HG02642 (cell line): Measurements from ENCODE around the gene CDC42BPB.

Experiments used
- ATAC-seq: cut with Tn5 transposase; IDR thresholded peaks from one replicate; pipeline ENCODE4 v1.9.1; 2021; ENCODE audit warnings: mild to moderate bottlenecking; ENCODE audit not compliant: unreplicated experiment, poor library complexity

CDC42BPB gene

DNA sequence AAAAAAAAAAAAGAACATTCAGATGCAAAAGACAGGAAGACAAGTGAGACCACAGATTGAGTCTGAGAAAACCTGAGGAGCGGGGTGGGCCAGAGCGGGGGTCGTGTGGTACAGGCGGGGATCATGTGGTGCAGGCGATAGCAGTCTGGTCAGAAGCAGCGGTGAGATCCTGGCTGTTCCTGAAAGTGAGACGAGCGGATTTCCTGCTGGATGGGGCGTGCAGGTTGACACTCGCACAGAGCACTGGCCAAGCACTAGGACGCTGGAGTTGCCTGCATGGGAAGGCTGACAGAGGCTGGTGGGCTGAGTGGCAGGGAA, 35.7 kb downstream of the CDC42BPB start:
- no peak for ATAC-seq

DNA sequence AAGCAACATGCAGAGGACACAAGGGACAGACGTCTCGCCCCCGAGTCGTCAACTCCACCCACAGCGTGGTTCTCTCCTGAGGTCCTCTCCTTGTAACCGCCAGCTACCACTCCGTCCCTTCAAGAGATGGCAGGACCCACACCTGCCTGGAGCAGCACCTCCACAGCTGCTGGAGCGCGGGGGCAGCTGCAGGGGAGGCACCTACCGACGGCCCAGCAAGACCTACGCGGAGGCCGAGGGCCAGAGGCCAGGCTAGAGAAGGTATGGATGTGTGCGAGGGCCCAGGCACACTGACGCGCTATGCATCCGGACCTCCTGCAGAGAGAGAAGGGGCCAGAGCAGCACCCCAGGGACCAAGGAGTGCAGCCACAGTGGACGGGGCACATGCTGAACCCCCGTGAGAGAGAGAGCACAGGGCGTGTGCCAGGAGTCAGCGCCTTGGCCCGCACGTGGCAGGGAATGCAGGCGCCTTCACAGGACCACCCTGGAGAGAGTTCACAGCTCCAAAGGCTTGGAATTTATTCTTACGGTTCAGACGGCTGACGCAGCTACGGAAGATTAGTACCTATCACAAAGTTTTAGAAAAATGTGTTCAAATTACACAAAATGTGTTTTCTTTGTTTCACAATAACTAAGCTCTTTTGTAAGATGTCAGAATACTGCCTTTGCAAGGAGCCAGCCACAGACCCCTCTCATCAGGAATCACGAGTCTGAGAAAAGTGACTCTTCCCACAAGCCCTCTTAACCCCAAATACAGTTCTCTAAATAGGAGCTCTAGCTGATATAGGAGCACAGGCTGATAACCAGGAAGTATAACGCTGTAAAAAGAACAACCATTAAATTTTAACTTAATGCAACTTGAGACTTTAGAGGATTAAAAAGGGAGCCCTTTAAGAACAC, 36.8 kb downstream of the CDC42BPB start:
- ATAC-seq, result no peak

DNA sequence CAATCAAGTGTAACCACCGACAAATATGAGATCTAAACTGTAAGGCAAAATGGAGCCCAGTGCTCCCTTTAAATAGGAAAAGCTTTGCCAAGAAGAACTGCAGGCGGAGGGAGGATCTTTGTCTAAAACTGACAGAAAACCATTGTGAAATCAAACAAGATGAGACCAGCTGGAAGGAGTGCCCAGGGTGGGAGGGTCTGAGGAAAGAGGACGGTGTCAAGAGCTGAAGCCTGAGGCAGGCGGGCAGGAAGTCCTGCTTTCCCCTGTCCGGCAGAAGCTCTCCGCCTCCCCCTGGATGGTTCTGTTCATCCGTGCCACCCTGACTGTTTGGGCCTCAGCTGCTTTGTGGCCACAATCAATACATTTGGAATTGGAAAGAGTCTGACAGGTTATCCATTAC, 37.5 kb downstream of the CDC42BPB start:
- no peak for ATAC-seq

DNA sequence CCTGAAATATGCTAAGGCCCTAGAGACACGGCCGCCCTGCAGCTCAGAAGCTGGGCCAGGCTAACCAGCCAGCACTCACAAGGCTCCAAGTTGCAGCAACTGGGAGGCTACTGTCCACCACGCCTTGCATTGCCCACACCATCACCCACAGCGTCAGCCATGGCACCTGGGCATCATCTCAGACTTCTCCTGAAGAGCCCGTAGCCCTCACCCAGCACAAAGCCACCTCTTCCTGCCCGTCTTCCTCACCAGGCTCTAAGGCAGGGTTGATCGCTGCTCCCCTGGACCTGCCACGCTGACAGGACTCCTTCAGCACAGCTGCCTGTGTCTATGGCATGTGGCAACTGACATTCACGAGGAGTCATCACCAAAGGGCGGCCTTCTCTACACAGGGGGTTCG, 38.1 kb downstream of the CDC42BPB start:
- no peak for ATAC-seq

DNA sequence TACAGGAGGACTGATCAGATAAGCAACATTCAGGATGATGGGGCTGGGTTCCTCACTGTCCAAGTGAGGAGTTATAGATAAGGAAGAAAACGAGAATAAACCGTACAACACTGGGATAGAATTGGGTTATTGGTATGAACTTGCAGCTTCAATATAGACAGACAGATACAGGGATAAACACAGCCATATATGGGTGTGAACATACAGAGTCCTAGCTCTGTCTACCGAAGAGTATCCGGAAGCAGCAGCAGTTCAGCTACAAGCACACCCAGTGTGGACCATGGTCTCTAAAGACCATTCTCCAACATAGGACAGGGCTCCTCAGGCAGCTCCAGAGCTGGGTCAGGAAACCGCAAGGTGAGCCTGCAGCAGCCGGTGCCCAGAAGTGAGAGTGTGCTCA, 40.8 kb downstream of the CDC42BPB start:
- no peak for ATAC-seq

DNA sequence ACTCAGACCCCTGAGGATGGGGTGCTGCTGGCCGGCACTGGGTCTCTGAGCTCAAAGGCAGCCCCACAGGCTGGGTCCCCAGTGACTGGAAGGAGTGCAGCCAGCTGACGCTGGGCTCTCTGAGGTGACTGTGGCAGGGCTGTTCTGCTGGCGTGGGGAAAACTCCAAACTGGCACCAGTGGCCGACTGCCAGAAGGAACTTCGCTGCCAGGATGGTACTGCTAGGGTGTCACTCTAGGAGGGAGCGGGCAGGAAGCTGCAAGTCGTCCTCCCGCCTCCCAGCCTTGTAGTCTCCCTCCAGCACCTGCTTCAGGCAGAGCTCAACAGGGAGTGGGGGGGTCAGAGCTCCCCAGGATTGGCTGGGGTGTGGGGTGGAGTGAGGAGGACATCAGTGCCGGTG, 41.3 kb downstream of the CDC42BPB start:
- ATAC-seq, result no peak

DNA sequence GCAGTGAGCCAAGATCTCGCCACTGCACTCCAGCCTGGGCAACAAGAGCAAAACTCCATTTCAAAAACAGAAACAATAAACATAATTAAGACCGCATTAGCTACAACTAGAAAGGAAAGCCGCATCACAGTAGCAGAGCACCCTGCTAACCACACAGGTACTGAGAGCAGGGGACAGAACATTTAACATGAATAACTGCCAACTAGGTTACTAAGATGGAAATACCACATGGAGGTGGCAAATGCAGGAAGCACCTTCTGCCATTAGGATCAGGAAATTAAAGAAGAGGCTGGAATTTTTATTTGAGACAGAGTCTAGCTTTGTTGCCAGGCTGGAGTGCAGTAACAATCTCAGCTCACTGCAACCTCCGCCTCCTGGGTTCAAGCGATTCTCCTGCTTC, 41.9 kb downstream of the CDC42BPB start:
- ATAC-seq, result no peak

DNA sequence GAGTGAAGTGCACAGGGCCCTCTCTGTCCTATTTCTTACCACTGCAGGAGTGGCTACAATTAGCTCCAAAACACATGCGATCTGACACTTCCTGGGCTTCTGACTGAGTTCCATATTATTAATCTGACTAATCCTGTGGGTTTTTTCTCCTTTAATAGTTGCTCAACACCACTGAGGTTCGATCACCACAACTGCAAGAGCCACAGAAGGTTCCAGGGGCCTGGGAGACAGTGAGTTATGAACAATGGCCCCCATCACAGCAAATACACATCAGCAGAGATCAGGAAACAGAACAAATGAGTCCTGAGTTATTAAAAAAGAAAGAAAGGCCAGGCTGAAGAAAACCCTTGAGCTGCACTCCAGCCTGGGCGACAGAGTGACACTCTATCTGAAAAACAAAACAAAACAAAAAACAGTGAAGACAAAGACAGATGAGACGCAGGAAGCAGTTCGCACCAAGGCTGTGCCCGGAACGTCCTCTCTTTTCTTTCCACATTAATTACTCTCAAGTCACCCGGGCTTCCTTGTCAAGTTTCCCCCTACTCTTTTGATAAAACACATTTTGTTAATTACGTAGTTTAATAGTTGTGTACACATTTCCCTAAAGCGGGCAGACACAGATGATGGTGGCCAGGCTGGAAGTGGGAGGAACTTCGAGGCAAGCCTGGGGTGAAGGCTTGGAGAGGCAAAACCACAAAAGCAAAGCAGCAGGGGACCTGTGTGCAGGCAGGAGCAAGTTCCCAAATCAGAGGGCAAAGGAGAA, 42.7 kb downstream of the CDC42BPB start:
- ATAC-seq, result no peak

DNA sequence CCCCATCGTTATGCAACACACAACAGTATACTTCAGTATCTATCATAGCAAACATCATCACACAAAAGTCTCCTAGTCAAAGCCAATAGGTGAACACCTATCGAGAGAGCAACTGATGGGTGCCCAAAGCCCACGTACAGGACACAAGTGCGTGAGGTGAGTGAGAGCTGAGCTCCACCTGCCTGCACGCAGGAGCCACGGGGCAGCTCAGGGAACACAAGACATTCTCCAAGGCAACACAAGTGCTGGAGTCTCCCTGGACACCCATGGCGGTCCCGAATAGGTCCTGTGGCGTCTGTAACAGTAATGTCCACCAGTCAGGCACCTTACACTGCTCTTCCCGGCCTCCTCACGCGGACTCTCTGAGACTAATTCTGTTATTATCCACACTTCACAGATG, 44.3 kb downstream of the CDC42BPB start:
- ATAC-seq, result no peak

DNA sequence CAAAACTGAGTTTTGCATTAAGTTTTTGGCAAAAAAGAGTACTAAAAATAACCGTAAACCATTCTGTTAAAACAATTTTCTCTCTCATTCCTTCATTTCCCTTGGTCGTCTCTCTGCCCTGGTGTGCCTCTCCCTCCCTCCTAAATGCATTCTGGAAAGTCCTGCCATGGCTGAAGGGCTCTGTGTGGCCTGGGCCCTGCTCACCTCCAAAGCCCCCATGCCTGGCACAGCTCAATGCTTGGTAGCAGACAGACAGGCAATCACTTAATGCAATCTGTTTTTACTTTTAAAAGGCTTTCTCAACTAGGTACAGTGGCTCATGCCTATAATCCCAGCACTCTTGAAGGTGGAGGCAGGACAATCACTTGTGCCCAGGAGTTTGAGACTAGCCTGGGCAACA, 47.8 kb downstream of the CDC42BPB start:
- no peak for ATAC-seq

DNA sequence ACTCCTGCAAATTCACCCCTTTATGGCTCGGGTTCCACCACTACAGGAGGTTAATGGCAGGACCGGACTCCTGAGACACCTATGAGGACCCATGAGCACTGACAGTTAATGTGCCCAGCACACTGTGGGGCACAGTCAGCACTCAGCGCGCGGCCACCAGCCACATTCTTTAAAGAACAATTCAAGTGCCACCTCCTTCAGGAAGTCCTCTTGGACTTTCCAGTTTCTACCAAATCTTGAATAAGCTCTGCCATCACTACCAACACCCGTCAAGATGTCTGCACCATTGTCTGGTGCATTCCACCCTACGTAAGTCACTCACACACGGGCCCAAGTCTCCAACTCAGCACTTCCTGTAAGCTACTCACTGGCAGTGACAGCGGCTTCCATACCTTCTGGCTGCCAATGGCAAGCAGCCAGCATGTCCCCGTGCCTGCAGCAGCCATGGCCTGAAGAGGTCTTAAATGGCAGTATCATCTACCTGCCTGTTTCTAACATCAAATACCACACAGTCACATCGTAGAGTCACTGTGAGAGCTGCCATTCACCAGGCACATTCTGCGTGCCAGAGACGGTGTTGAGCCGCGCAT, 48.5 kb downstream of the CDC42BPB start:
- ATAC-seq, result no peak

DNA sequence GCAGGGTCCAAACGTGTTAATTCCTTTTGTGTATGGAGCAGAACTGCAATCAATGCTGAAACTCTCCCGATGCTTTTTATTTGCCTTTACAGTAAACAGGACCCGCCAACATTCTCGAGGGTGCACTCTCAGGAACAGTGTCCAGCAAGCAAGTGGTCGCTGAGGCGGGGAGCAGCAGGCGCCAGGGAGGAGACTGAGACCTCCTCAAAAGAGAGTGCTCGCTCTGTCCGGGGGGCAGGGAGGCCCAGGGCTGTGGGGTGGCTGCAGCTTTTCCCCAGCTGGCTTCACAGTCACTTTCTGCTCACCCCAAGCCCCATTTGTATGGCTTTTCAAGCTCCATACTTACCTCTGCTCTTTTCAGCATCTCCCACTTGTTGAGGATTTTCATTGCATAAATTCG, 49.2 kb downstream of the CDC42BPB start:
- ATAC-seq, result no peak

DNA sequence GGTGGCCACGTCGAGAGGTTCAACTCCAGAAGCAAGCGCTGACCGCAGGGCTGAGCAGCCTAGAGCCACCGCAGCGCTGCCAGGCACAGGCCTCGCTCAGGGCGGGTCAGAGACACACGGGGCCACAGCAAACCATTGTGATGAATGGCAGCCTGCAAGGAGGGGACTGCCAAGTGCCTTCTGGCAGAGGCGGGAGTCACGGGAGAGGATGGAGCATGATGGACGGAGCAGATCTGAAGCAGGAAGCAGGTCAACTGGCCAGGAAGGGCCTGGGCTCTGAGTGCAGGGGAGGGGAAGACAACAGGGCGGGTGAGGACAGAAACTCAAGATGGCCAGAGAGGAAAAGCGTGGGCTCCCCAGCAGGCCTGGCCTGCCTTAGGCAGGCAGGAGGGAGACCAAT, 49.8 kb downstream of the CDC42BPB start:
- ATAC-seq, result no peak

DNA sequence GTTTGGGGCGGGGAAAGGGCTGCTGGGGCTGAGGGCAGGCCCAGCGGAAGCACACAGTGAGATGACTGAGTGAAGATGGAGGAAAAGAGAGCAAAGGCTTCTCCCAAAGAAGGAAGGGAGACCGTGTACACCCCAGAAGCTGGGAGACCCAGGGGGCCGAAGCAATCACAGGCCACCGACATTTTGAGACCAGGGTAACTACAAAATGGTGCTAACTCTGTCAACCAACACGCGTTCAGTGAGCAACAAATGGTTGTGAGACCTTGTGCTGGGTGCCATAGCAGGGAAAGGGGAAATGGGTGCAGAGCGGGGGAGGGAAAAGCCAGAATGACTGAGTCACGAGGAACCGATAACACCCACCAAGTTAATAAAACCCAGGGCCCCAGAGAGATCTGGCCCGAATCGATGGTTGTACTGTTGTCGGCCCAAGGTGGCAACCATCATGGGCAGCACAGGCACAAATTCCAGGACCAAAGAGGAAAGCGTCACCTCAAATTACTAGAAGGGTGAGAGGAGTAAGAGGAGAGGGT, 50.3 kb downstream of the CDC42BPB start:
- no peak for ATAC-seq

DNA sequence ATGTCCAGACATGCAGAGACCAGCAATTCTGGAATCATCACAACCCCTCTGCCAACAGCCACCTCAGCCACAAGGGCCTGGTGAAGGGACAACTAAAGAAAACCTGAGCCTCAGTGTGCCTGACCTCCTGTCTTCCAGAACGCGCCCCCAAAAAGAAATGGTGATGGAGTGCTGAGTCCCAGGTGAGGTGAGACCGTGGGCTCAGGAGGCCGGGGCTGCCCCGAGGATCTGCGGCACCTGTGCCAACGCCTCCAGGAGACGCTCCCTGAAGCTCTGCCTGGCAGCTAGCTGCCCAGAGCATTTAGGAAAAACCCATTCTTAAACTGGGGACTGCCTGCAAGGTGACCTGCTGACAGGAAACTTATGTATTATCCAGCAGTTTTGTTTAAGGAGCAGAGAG, 51.2 kb downstream of the CDC42BPB start:
- no peak for ATAC-seq

DNA sequence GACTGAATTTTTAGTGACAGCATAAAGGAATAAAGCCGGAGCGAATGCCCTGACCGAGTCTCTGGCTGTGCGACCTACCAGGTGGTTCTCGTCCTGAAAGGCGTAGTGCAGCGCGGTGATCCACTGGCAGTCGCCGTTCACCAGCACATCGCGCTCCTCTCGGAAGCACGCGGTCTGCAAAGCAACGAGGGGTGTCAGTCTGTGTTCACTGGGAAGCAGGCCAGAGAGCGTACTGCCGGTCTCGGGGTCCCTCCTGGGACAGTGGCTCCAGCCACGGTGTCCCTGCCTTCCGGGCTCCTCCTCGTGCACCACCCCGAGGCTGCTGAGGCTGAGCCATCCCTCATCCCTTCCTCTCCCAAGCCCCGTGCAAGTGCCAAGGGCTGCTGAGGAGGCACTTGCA, 53.5 kb downstream of the CDC42BPB start:
- no peak for ATAC-seq

DNA sequence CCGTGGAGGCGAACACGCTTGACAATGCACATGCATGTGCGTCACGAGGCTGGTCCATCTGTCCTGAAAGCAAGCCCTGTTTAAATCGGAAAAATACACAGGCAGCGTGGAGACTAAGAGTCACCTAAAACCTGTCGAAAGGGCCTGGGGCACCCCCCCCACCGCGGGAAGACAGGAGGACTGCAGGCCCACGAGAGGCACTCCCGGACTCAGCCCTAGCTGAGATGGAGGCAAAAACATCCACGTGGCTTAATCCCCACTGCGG, 54.1 kb downstream of the CDC42BPB start:
- ATAC-seq, result no peak

DNA sequence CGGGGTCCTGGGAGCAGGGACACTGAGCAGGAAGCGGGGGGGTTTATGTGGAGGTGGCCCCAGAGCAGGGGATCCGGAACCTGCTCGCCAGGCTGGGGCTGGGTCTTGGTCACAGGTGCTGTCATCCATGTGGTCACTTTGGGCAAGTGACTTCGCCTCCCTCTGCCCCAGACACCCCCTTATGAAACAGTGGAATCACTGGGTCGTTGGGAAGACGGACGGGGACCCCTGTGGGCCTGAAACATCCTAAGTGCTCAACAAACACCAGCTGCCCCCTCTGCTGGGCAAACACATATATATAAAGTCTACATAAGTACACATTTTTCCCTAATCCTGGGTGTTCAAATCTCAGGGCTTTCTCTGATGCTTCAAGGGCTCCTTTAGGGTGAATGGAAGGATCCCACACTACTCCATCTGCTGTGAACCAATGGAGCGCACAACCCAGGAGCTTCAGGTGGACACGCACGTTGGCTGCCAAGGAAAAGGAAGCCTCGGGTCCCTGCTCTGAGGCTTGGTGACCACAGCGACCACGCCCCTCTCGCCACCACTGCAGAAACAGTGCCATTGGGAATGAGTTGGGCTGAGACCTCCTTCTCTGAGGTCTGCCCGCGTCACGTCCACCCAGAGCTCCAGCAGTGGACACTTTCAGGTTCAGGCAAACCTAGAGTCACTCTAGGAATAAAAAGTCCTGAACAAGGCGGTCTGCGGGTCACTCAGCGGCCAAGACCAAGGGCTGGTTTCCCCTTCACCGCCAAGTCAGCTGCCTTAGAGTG, 54.6 kb downstream of the CDC42BPB start:
- no peak for ATAC-seq

DNA sequence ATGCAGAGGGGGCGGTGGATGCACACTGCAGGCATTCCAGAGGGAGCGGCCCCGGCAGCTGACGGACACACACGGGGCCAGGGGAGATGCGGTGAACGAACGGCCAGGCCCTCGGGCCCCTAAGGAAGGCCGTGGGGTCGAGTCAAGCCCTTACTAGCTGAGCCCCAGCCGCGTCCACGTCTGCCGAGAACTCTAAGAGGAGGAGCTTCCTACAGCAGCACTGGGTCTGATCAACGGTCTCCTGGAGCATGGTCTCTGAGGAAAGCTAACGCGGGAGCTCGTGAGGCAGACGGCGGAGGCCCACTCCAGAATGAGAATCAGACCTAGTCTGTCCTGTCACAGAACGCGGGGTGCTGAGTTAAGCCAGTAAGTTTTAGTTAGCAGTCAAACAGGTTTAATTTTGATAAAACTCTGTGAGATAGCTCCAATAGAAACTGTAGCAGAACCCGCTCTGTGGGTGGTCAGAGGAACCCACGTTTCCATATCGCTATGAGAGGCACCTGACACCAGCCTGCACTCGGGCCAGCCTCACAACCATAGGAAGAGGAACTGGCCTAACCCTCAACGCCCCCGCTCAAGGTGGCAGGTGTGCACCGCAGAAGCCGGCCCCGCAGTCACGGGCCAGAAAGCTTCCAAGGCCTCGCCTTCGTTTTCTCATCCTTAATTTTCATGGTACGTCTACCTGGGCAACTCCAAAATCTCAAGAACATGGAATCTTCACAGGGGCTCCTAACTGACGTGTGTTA, 55.5 kb downstream of the CDC42BPB start:
- no peak for ATAC-seq

DNA sequence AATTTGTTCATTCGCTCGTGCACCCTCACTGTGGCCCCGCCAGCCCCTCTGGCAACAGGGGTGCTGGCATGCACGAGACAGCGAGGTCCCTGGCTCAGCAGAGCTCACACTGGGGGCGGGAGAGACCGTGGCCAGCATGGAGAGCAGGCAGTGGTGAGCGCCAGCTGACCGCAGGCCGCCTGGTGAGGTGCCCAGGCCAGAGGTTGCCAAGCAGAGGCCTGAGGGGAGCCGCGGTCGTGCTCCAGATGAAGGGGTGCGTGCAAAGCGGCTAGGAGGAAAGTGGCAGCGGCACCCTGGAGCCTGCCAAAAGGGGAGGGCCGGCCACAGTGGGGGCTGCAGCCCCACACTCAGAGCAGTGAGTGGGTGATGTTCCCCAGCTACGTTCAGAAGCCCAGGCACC, 56.1 kb downstream of the CDC42BPB start:
- ATAC-seq, result no peak
